GM21786 (cell line): Measurements from ENCODE around the gene LEPR.
A peak's percentile ranks its signal among the peaks of the same experiment; 100 is the strongest.

Experiments
- ATAC-seq: cut with Tn5 transposase; IDR thresholded peaks from one replicate; pipeline ENCODE4 v1.9.1; 2021; ENCODE audit not compliant: unreplicated experiment

Gene LEPR

DNA sequence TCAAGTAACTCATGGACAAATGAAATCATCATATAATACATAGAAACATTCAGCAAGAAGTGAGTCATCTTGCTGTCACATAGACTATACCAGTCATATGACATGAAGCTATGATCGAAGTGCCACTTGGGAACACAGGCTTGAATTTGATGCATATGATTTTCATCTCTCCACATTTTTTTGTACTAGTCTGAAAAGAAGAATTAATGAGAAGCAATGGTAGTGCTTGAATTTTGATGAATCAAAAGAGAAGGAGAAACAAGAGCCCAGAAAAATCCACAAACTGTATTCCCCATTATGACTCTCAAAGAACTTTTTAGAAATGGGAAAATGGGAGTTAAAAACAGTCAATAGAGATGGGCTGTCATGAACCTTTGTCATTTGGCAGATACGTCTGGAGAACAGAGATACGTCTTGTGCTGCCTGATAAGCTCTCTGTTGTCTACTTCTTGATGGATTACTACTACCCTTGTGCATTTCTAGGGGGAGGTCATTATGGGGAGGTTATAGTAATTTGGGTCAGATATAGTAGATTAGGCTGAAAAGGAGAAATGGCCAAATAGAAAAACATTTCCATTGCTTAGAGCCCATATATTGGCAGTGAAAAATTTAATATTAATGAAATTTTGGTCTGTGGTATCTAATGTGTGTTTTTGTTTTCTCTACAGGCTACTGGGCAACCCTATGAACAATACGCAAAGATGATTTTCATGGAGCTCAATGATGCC, 8.0 kb upstream of the LEPR start:
- ATAC-seq = no peak

DNA sequence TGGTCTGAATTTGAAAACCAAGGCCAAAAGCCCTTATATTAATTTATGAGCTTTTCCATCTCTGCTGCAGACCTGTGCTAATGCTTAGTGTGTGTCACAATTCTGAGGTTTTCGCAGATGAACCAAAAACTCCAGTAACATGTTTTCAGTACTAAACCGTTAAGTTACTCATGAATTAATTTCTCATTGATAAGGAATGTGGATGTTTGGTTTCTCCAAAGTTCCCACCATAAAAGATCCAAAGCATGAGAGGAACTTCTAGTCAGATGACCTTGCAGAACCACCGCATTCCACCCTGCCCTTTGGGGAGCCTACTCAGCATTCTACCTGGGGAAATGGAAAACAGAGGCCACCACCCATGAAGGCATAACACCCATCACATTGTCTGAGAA, 7.5 kb upstream of the LEPR start:
- no peak for ATAC-seq

GRCh38 chr1:65414538-65414937, 5.9 kb upstream of the LEPR start:
- no peak for ATAC-seq

DNA sequence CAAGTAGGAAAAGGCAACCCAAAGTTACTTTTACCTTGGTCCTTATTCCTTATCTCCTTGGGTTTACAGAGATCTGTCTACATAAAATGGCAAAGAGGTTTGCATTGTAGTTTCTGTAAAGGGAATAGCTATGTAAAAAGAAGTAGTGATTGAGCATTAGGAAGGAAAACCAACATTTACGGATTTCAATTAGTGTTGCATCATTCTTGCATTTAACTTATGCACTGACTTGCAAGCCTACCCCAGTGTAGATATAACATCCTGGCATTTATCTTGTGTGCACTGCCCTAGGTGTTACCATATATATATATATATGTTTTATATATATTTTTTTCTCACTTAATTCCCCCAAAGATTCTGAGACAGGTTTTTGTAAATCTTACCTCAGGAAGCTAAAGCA, 3.7 kb upstream of the LEPR start:
- ATAC-seq = no peak

- no peak for ATAC-seq
These were observed 2.7 kb upstream of the LEPR start for GRCh38 chr1:65417729-65418128.

- ATAC-seq = no peak
These were observed 1.8 kb upstream of the LEPR start for GRCh38 chr1:65418522-65419185.

DNA sequence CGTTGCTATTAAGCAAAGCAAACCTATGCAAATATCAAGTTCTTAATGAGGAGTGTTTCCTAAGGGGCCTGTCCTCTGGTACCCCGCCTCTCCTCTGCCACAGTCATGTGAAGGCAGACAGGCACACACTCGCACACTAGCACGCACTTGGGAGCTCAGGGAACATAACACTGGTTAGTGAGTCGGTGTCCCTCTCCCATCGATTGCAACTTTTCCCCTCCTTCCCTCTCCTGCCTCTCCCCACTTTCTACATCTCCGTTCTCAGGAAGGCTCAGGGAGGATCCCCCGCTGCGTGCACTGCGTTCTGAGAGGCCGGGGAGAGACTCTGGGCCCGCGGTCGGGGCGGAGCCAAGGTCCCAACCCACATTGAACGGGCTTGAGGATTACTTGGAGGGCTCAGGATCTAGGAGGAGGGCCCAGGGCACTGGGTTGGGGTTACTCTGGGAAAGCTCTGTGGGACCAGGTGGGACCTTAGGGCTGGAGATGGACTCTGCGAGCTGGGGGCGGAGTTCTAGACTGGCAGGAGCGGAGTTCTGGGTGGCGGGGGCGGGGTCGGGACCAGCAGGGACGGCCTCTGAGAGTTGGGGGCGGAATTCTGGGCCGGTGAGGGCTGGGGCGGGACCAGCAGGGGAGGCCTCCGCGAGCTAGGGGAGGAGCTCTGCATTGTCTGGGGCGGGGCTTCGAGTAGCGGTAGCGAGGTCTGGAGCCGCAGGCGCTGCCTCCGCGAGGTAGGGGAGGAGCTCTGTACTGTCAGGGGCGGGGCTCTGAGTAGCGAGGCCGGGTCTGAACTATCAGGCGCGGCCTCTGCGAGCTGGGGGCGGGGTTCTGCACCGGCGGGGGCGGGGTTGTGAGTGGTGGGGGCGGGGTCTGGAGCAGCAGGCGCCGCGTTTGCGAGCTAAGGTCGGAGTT, 533 bp upstream of the LEPR start:
- peak; percentile 93 for ATAC-seq

GRCh38 chr1:65421351-65422025, 1.0 kb downstream of the LEPR start:
- no peak for ATAC-seq

DNA sequence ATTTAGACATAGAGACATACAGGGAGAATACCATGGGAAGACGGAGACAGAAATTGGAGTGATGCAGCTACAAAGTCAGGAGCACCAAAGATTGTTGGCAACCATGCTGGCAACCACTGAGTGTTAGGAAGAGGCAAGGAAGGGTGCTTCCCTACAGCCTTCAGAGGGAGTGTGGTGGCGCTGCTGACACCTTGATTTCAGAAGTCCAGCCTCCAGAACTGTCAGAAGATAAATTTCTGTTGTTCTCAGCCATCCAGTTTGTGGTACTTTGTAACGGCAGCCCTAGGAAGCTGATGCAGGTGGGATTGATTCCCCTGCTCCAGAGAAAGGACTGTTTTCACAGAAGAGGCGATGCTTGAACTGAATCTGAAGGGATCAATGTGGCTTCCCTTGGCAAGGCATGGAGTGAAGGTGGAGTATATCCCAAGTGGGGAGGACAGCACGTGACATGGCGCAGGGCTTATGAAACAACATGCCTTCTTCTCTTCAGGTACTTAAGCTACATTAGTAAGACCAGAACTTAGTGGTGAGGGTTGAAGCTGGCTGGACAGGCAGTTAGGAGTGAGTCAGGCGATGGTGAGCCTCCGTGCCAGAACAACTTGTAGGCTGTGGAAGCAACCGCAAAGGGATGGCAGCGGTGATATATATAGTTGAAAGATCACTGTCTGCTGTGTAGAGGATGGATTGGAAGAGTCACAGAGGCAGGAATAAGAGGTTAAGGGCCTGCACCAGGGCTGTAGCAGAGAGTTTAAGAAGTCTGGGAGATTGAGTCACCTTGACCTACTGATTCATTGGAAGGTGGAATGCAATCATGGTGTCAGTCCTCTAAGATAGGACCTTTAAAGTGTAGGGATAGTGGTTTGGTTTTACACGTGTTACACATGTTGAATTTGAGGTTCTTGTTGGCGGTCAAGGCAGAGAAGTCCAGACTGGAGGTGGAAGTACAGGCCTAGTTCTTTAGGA, 2.1 kb downstream of the LEPR start:
- no peak for ATAC-seq

- no peak for ATAC-seq
These were observed 3.6 kb downstream of the LEPR start for GRCh38 chr1:65423884-65424572.

GRCh38 chr1:65424573-65424889, 4.1 kb downstream of the LEPR start:
- no peak for ATAC-seq

GRCh38 chr1:65425006-65425405, 4.5 kb downstream of the LEPR start:
- ATAC-seq = no peak

- ATAC-seq = no peak
These were observed 5.2 kb downstream of the LEPR start for GRCh38 chr1:65425697-65426096.

- no peak for ATAC-seq
These were observed 8.6 kb downstream of the LEPR start for GRCh38 chr1:65429078-65429477.

DNA sequence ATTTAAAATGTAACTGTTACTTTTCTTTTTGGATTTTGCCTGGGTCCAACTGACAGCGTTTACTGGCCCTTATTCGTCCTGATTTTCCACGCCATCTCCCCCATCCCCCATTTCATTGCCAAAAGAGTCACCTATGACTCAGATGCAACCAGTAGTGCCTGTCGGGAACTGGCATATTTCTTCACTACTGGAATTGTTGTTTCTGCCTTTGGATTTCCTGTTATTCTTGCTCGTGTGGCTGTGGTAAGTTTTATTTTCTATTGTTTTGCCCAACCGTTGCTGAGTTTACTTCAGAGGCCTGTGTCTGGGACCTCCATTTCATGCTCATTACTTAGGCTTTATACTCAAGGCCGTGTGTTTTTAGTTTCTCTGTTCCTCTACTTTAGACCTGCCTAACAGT, 9.3 kb downstream of the LEPR start:
- no peak for ATAC-seq

GRCh38 chr1:65431111-65431705, 10.7 kb downstream of the LEPR start:
- ATAC-seq = peak; percentile 62

DNA sequence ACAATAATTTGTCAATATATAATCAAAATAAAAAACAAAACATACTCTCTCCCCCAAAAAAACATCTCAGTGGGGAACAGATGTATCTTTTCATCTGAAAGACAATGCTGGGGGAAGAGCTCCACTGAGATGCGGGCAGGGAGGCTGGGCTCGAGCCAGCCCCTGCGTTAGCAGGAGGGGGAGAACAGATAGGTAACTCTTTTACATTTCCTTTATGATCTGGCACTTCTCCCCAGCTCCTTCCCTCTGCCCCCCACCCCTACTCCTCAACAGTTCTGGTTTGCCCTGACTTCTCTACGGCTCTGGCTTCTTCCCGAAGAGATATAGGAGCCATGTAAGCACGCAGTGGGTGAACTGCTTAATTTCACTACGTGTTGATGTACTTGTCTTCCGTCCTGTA, 12.4 kb downstream of the LEPR start:
- ATAC-seq = no peak

GRCh38 chr1:65434255-65434654, 13.8 kb downstream of the LEPR start:
- ATAC-seq = no peak

- ATAC-seq = no peak
These were observed 14.3 kb downstream of the LEPR start for GRCh38 chr1:65434760-65435159.
